C4-2B (cell line): ENCODE results near the gene CYCS.

Source experiments
- H3K27ac ChIP-seq: fragments of 450-650 bp; 2 replicates; pipeline ENCODE4 v1.5.1; 2017
- CTCF ChIP-seq: fragments of 450-650 bp; conservative IDR thresholded peaks from 2 replicates; pipeline ENCODE4 v1.5.1; 2017; ENCODE audit warnings: mild to moderate bottlenecking
- ZFX ChIP-seq: fragments of 450-650 bp; IDR thresholded peaks from 2 replicates; pipeline ENCODE4 v1.6.1; 2017

Gene CYCS

GRCh38 chr7:25134358-25135010 lies 9.4 kb upstream of the CYCS start:
- TF ChIP-seq ZFX (no peak), CTCF (no peak)

GRCh38 chr7:25132430-25132829 lies 7.4 kb upstream of the CYCS start:
- TF ChIP-seq CTCF, result no peak
- TF ChIP-seq ZFX, result no peak
- H3K27ac ChIP-seq, result no peak overlapping the region

More at GRCh38 chr7:25134358-25135010, 9.4 kb upstream of the CYCS start:
- no peak overlapping the region for H3K27ac ChIP-seq

DNA sequence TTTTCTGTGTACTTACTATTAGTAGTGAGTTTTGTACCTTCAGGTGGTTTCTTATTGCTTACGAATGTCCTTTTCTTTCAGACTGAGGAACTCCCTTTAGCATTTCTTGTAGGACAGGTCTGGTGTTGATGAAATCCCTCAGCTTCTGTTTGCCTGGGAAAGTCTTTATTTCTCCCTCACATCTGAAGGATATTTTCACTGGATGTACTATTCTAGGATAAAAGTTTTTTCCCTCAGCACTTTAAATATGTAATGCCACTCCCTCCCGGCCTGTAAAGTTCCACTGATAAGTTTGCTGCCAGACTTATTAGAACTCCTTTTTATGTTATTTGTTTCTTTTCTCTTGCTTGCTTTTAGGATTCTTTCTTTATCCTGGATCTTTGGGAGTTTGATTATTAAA lies 1.7 kb upstream of the CYCS start:
- no peak overlapping the region for H3K27ac ChIP-seq
- TF ChIP-seq ZFX (no peak), CTCF (no peak)

GRCh38 chr7:25124465-25125136 lies 459 bp downstream of the CYCS start:
- TF ChIP-seq ZFX (no peak), CTCF (no peak)
- H3K27ac ChIP-seq, result peak overlapping the region; percentile 97

DNA sequence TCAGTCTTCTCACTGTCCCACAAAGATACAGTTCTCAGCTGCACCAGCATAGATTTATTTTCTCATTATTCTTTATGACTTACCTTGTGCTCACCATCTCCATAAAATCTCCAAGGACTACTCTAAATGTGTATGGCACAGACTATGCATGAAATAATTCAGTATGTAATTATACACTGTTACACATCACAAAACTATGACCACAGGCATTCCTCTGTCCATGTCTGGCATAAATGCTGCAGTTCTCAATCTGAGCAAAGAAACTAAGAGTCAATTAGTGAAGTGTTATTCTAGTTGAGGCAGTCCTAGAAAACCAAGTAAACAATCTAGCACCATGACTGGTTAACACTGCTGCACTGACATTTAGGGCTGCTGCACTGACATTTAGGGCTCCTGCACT lies 2.7 kb downstream of the CYCS start:
- H3K27ac ChIP-seq, result no peak overlapping the region
- TF ChIP-seq ZFX, result no peak
- TF ChIP-seq CTCF, result no peak

GRCh38 chr7:25121599-25121998 lies 3.5 kb downstream of the CYCS start:
- no peak for TF ChIP-seq CTCF
- no peak for TF ChIP-seq ZFX
- H3K27ac ChIP-seq, result no peak overlapping the region

- no peak overlapping the region for H3K27ac ChIP-seq
- TF ChIP-seq CTCF (no peak), ZFX (no peak)
These were observed 6.0 kb downstream of the CYCS start for GRCh38 chr7:25119102-25119501.
